HG03280 (cell line): ENCODE data around the gene KRT6A.
"Not testable (repeated sequence)": the region's sequence is repeated elsewhere in the genome, so short reads cannot be mapped to it uniquely, and the experiment has no call there.

ENCODE experiments used
- ATAC-seq: cut with Tn5 transposase; IDR thresholded peaks from one replicate; pipeline ENCODE4 v1.9.1; 2021; ENCODE audit warnings: mild to moderate bottlenecking, moderate library complexity; ENCODE audit not compliant: unreplicated experiment

Gene KRT6A

GRCh38 chr12:52506858-52507715, 14.0 kb upstream of the KRT6A start:
- ATAC-seq = no peak

GRCh38 chr12:52502877-52503276, 9.8 kb upstream of the KRT6A start:
- ATAC-seq = no peak

GRCh38 chr12:52501490-52501889, 8.4 kb upstream of the KRT6A start:
- ATAC-seq = no peak

- not testable (repeated sequence) for ATAC-seq
These were observed 7.5 kb upstream of the KRT6A start for GRCh38 chr12:52500574-52500973.

GRCh38 chr12:52499806-52500560, 6.9 kb upstream of the KRT6A start:
- ATAC-seq = no peak

- no peak for ATAC-seq
These were observed 5.9 kb upstream of the KRT6A start for GRCh38 chr12:52498946-52499345.

GRCh38 chr12:52497975-52498374, 4.9 kb upstream of the KRT6A start:
- ATAC-seq = no peak

GRCh38 chr12:52496590-52497071, 3.6 kb upstream of the KRT6A start:
- ATAC-seq = no peak

GRCh38 chr12:52496054-52496453, 3.0 kb upstream of the KRT6A start:
- ATAC-seq = no peak

GRCh38 chr12:52495389-52495788, 2.3 kb upstream of the KRT6A start:
- no peak for ATAC-seq

- ATAC-seq = no peak
These were observed 1.5 kb upstream of the KRT6A start for GRCh38 chr12:52494518-52494917.

GRCh38 chr12:52494100-52494499, 1.0 kb upstream of the KRT6A start:
- no peak for ATAC-seq

- not testable (repeated sequence) for ATAC-seq
These were observed 652 bp downstream of the KRT6A start for GRCh38 chr12:52492405-52492804.

- ATAC-seq = not testable (repeated sequence)
These were observed 1.6 kb downstream of the KRT6A start for GRCh38 chr12:52491495-52491894.

- no peak for ATAC-seq
These were observed 4.3 kb downstream of the KRT6A start for GRCh38 chr12:52488736-52489135.

GRCh38 chr12:52487744-52488443, 5.2 kb downstream of the KRT6A start:
- ATAC-seq = not testable (repeated sequence)

- ATAC-seq = no peak
These were observed 5.8 kb downstream of the KRT6A start for GRCh38 chr12:52487211-52487610.

- no peak for ATAC-seq
These were observed 6.6 kb downstream of the KRT6A start for GRCh38 chr12:52486166-52487105.

GRCh38 chr12:52480073-52480472, 13.0 kb downstream of the KRT6A start:
- ATAC-seq = no peak

- no peak for ATAC-seq
These were observed 15.4 kb downstream of the KRT6A start for GRCh38 chr12:52477651-52478050.
